ENCODE data around the gene VPS51.

VPS51 gene

GRCh38 chr11:65095974-65096806 lies at the start of gene VPS51:
Gene VPS51 (plus strand): TSS chr11:65096214. CDS start chr11:65096251, 37 bp downstream.
- Histone ChIP-seq H3K27ac (ENCODE audit: low read depth, low read length) (peak within 1 kb of the TSS; percentile 80), H3K36me3 (ENCODE audit: control insufficient read depth in 5 of 5, insufficient read depth in 5 of 5, low read length in 5 of 5) (peaks cover 0 to 9% (median 3%) of the 10 kb centered on the region in 5 donors), H3K27me3 (ENCODE audit: control insufficient read depth in 5 of 5, insufficient read depth in 4 of 5, low read length in 5 of 5) (no peaks in the 10 kb centered on the region), H3K9me3 (ENCODE audit: control insufficient read depth in 5 of 5, low read length in 5 of 5) (no peaks in the 10 kb centered on the region), H3K4me3 (ENCODE audit: low read depth in 1 of 5, low read length in 5 of 5) (peak within 1 kb of the TSS; percentile 66 to 81 (median 81)), H3K9ac (ENCODE audit: low read length in 5 of 5) (peak within 1 kb of the TSS; percentile 16 to 82 (median 72)), H3K4me1 (ENCODE audit: control insufficient read depth in 5 of 5, insufficient read depth in 5 of 5, low read length in 5 of 5) (peaks cover 0 to 26% (median 16%) of the 10 kb centered on the region in 5 donors)

GRCh38 chr11:65047581-65048422 lies 48.2 kb upstream of the VPS51 start:
- Histone ChIP-seq H3K27me3 (ENCODE audit: control insufficient read depth in 5 of 5, insufficient read depth in 4 of 5, low read length in 5 of 5) (peaks cover 0 to 4% (median 0%) of the 10 kb centered on the region in 5 donors), H3K9me3 (ENCODE audit: control insufficient read depth in 5 of 5, low read length in 5 of 5) (no peaks in the 10 kb centered on the region), H3K27ac (ENCODE audit: low read depth, low read length) (no peak overlapping the region), H3K9ac (ENCODE audit: low read length in 5 of 5) (peak overlapping the region in 4 of 5 donors; percentile 38 to 77 (median 56)), H3K4me1 (ENCODE audit: control insufficient read depth in 5 of 5, insufficient read depth in 5 of 5, low read length in 5 of 5) (peaks cover 0 to 32% (median 31%) of the 10 kb centered on the region in 5 donors), H3K36me3 (ENCODE audit: control insufficient read depth in 5 of 5, insufficient read depth in 5 of 5, low read length in 5 of 5) (peaks cover 0 to 22% (median 16%) of the 10 kb centered on the region in 5 donors), H3K4me3 (ENCODE audit: low read depth in 1 of 5, low read length in 5 of 5) (peak overlapping the region; percentile 42 to 71 (median 66))

- H3K27ac ChIP-seq (ENCODE audit: low read depth, low read length) = no peak overlapping the region
- H3K4me3 ChIP-seq (ENCODE audit: low read depth in 1 of 5, low read length in 5 of 5) = no peak overlapping the region
- H3K36me3 ChIP-seq (ENCODE audit: control insufficient read depth in 5 of 5, insufficient read depth in 5 of 5, low read length in 5 of 5) = no peaks in the 10 kb centered on the region
- H3K9ac ChIP-seq (ENCODE audit: low read length in 5 of 5) = no peak overlapping the region
- H3K4me1 ChIP-seq (ENCODE audit: control insufficient read depth in 5 of 5, insufficient read depth in 5 of 5, low read length in 5 of 5) = peaks cover 0 to 15% (median 15%) of the 10 kb centered on the region in 5 donors
- H3K27me3 ChIP-seq (ENCODE audit: control insufficient read depth in 5 of 5, insufficient read depth in 4 of 5, low read length in 5 of 5) = peaks cover 0 to 9% (median 0%) of the 10 kb centered on the region in 5 donors
- H3K9me3 ChIP-seq (ENCODE audit: control insufficient read depth in 5 of 5, low read length in 5 of 5) = no peaks in the 10 kb centered on the region
Observed at GRCh38 chr11:65051398-65051858, 44.6 kb upstream of the VPS51 start.

GRCh38 chr11:65053827-65054508 lies 42.0 kb upstream of the VPS51 start:
- peaks cover 0 to 12% (median 3%) of the 10 kb centered on the region in 5 donors for H3K27me3 ChIP-seq (ENCODE audit: control insufficient read depth in 5 of 5, insufficient read depth in 4 of 5, low read length in 5 of 5)
- no peaks in the 10 kb centered on the region for H3K9me3 ChIP-seq (ENCODE audit: control insufficient read depth in 5 of 5, low read length in 5 of 5)
- no peaks in the 10 kb centered on the region for H3K36me3 ChIP-seq (ENCODE audit: control insufficient read depth in 5 of 5, insufficient read depth in 5 of 5, low read length in 5 of 5)
- no peaks in the 10 kb centered on the region for H3K4me1 ChIP-seq (ENCODE audit: control insufficient read depth in 5 of 5, insufficient read depth in 5 of 5, low read length in 5 of 5)
- no peak overlapping the region for H3K4me3 ChIP-seq (ENCODE audit: low read depth in 1 of 5, low read length in 5 of 5)
- H3K9ac ChIP-seq (ENCODE audit: low read length in 5 of 5) = no peak overlapping the region
- no peak overlapping the region for H3K27ac ChIP-seq (ENCODE audit: low read depth, low read length)

- Histone ChIP-seq H3K36me3 (ENCODE audit: control insufficient read depth in 5 of 5, insufficient read depth in 5 of 5, low read length in 5 of 5) (no peaks in the 10 kb centered on the region), H3K9me3 (ENCODE audit: control insufficient read depth in 5 of 5, low read length in 5 of 5) (no peaks in the 10 kb centered on the region), H3K4me3 (ENCODE audit: low read depth in 1 of 5, low read length in 5 of 5) (no peak overlapping the region), H3K4me1 (ENCODE audit: control insufficient read depth in 5 of 5, insufficient read depth in 5 of 5, low read length in 5 of 5) (no peaks in the 10 kb centered on the region), H3K27me3 (ENCODE audit: control insufficient read depth in 5 of 5, insufficient read depth in 4 of 5, low read length in 5 of 5) (peaks cover 0 to 17% (median 3%) of the 10 kb centered on the region in 5 donors), H3K27ac (ENCODE audit: low read depth, low read length) (no peak overlapping the region), H3K9ac (ENCODE audit: low read length in 5 of 5) (no peak overlapping the region)
Observed at GRCh38 chr11:65055538-65055937, 40.5 kb upstream of the VPS51 start.

- Histone ChIP-seq H3K9me3 (ENCODE audit: control insufficient read depth in 5 of 5, low read length in 5 of 5) (no peaks in the 10 kb centered on the region), H3K27me3 (ENCODE audit: control insufficient read depth in 5 of 5, insufficient read depth in 4 of 5, low read length in 5 of 5) (peaks cover 0 to 17% (median 3%) of the 10 kb centered on the region in 5 donors), H3K36me3 (ENCODE audit: control insufficient read depth in 5 of 5, insufficient read depth in 5 of 5, low read length in 5 of 5) (no peaks in the 10 kb centered on the region), H3K4me1 (ENCODE audit: control insufficient read depth in 5 of 5, insufficient read depth in 5 of 5, low read length in 5 of 5) (no peaks in the 10 kb centered on the region), H3K4me3 (ENCODE audit: low read depth in 1 of 5, low read length in 5 of 5) (no peak overlapping the region), H3K9ac (ENCODE audit: low read length in 5 of 5) (no peak overlapping the region), H3K27ac (ENCODE audit: low read depth, low read length) (no peak overlapping the region)
Observed at GRCh38 chr11:65056999-65057398, 39.0 kb upstream of the VPS51 start.

- Histone ChIP-seq H3K27me3 (ENCODE audit: control insufficient read depth in 5 of 5, insufficient read depth in 4 of 5, low read length in 5 of 5) (peaks cover 0 to 16% (median 3%) of the 10 kb centered on the region in 5 donors), H3K36me3 (ENCODE audit: control insufficient read depth in 5 of 5, insufficient read depth in 5 of 5, low read length in 5 of 5) (no peaks in the 10 kb centered on the region), H3K9me3 (ENCODE audit: control insufficient read depth in 5 of 5, low read length in 5 of 5) (no peaks in the 10 kb centered on the region), H3K9ac (ENCODE audit: low read length in 5 of 5) (no peak overlapping the region), H3K27ac (ENCODE audit: low read depth, low read length) (no peak overlapping the region), H3K4me1 (ENCODE audit: control insufficient read depth in 5 of 5, insufficient read depth in 5 of 5, low read length in 5 of 5) (no peaks in the 10 kb centered on the region), H3K4me3 (ENCODE audit: low read depth in 1 of 5, low read length in 5 of 5) (no peak overlapping the region)
Observed at GRCh38 chr11:65057526-65057925, 38.5 kb upstream of the VPS51 start.

- Histone ChIP-seq H3K4me1 (ENCODE audit: control insufficient read depth in 5 of 5, insufficient read depth in 5 of 5, low read length in 5 of 5) (no peaks in the 10 kb centered on the region), H3K9me3 (ENCODE audit: control insufficient read depth in 5 of 5, low read length in 5 of 5) (no peaks in the 10 kb centered on the region), H3K36me3 (ENCODE audit: control insufficient read depth in 5 of 5, insufficient read depth in 5 of 5, low read length in 5 of 5) (no peaks in the 10 kb centered on the region), H3K4me3 (ENCODE audit: low read depth in 1 of 5, low read length in 5 of 5) (no peak overlapping the region), H3K9ac (ENCODE audit: low read length in 5 of 5) (no peak overlapping the region), H3K27me3 (ENCODE audit: control insufficient read depth in 5 of 5, insufficient read depth in 4 of 5, low read length in 5 of 5) (peaks cover 0 to 11% (median 3%) of the 10 kb centered on the region in 5 donors), H3K27ac (ENCODE audit: low read depth, low read length) (no peak overlapping the region)
Observed at GRCh38 chr11:65058012-65058411, 38.0 kb upstream of the VPS51 start.

GRCh38 chr11:65058419-65059054 lies 37.5 kb upstream of the VPS51 start, which contains the start of gene NAALADL1:
Gene NAALADL1 (minus strand): TSS chr11:65058553. CDS start chr11:65058521, 32 bp downstream.
- Histone ChIP-seq H3K4me1 (ENCODE audit: control insufficient read depth in 5 of 5, insufficient read depth in 5 of 5, low read length in 5 of 5) (no peaks in the 10 kb centered on the region), H3K9me3 (ENCODE audit: control insufficient read depth in 5 of 5, low read length in 5 of 5) (no peaks in the 10 kb centered on the region), H3K27me3 (ENCODE audit: control insufficient read depth in 5 of 5, insufficient read depth in 4 of 5, low read length in 5 of 5) (peaks cover 0 to 10% (median 2%) of the 10 kb centered on the region in 5 donors), H3K27ac (ENCODE audit: low read depth, low read length) (no peak within 1 kb of the TSS), H3K9ac (ENCODE audit: low read length in 5 of 5) (no peak within 1 kb of the TSS), H3K36me3 (ENCODE audit: control insufficient read depth in 5 of 5, insufficient read depth in 5 of 5, low read length in 5 of 5) (no peaks in the 10 kb centered on the region), H3K4me3 (ENCODE audit: low read depth in 1 of 5, low read length in 5 of 5) (no peak within 1 kb of the TSS)

Measured in subcutaneous abdominal adipose tissue (tissue), 5 donors.